Cardiac muscle cell (in vitro differentiated cells and primary cell): ENCODE data around the gene ARID2. TPM values are rescaled to one million over a fixed set of nuclear protein-coding genes. Genes with fewer than 3 reads are reported as not detected.

Source experiments
- DNase-seq, 2 donors: peaks; one replicate each; pipeline versions ENCODE4 v3.0.0 to v3.0.0-alpha.2; 2010 to 2017; ENCODE audit warnings: low read depth in 1 of 2, low spot score in 1 of 2
- H3K27ac ChIP-seq: fragments of 200-600 bp; sonication (generic); 2 replicates; pipeline ENCODE4 v1.5.1; 2016
- H3K27me3 ChIP-seq: fragments of 200-600 bp; sonication (generic); 2 replicates; pipeline ENCODE4 v1.6.0; 2016; ENCODE audit warnings: control low read depth
- H3K36me3 ChIP-seq: fragments of 200-600 bp; sonication (generic); 2 replicates; pipeline ENCODE4 v1.5.1; 2016; ENCODE audit warnings: control low read depth
- H3K4me1 ChIP-seq: fragments of 200-600 bp; sonication (generic); 2 replicates; pipeline ENCODE4 v1.8.1; 2017; ENCODE audit warnings: low read depth, mild to moderate bottlenecking, mixed run types
- H3K4me3 ChIP-seq: fragments of 200-600 bp; sonication (generic); 2 replicates; pipeline ENCODE4 v1.5.1; 2016; ENCODE audit warnings: mild to moderate bottlenecking
- H3K9me3 ChIP-seq: fragments of 200-600 bp; sonication (generic); 2 replicates; pipeline ENCODE4 v1.5.1; 2017; ENCODE audit warnings: low read depth, mild to moderate bottlenecking, control low read depth
- CTCF ChIP-seq: IDR thresholded peaks from 2 replicates; pipeline ENCODE4 v1.5.1; 2012; ENCODE audit warnings: low read depth, mild to moderate bottlenecking, low read length
- polyA plus RNA-seq: library from polyadenylated mRNA; unstranded; fragments of >200 nt; fragmentation: Nextera tagmentation; extraction: Ambion mirVana; gene quantifications from 2 replicates; pipeline ENCODE4 v1.2.1, GENCODE V29; 2016
- total RNA-seq: library from RNA; depleted of rRNA; stranded (reverse); fragments of >200 nt; gene quantifications from 2 replicates; pipeline ENCODE4 v1.2.3, GENCODE V29; 2016

ARID2 gene
- total and polyA plus RNA-seq, 2 experiments from 2014 or later = 17.3 to 40.3 TPM

GRCh38 chr12:45726603-45727300, 2.8 kb upstream of the ARID2 start:
- Histone ChIP-seq H3K27me3 (no peaks in the 10 kb centered on the region), H3K27ac (peak overlapping the region; percentile 98), H3K4me3 (peak overlapping the region; percentile 73), H3K36me3 (no peaks in the 10 kb centered on the region), H3K4me1 (peaks cover 17% of the 10 kb centered on the region), H3K9me3 (no peaks in the 10 kb centered on the region)
- peak; percentile 53 to 58 for DNase-seq
- no peak for TF ChIP-seq CTCF

- peak; percentile 98 to 99 for DNase-seq
- TF ChIP-seq CTCF = no peak
- Histone ChIP-seq H3K4me1 (peaks cover 24% of the 10 kb centered on the region), H3K4me3 (peak overlapping the region; percentile 73), H3K27ac (peak overlapping the region; percentile 98), H3K9me3 (no peaks in the 10 kb centered on the region), H3K27me3 (no peaks in the 10 kb centered on the region), H3K36me3 (no peaks in the 10 kb centered on the region)
Measured at GRCh38 chr12:45727301-45727979, 2.1 kb upstream of the ARID2 start.

GRCh38 chr12:45727980-45728629, 1.4 kb upstream of the ARID2 start:
- Histone ChIP-seq H3K4me1 (peaks cover 30% of the 10 kb centered on the region), H3K4me3 (peak overlapping the region; percentile 73), H3K36me3 (no peaks in the 10 kb centered on the region), H3K9me3 (no peaks in the 10 kb centered on the region), H3K27ac (peak overlapping the region; percentile 98), H3K27me3 (no peaks in the 10 kb centered on the region)
- no peak for TF ChIP-seq CTCF
- DNase-seq = no peak

GRCh38 chr12:45728630-45729232, 775 bp upstream of the ARID2 start:
- peak; percentile 84 for TF ChIP-seq CTCF

GRCh38 chr12:45730084-45730347, 510 bp downstream of the ARID2 start:
- no peak for TF ChIP-seq CTCF
- peaks cover 27% of the 10 kb centered on the region for H3K4me1 ChIP-seq
- DNase-seq = no peak
- H3K9me3 ChIP-seq = no peaks in the 10 kb centered on the region
- H3K4me3 ChIP-seq = peak overlapping the region; percentile 73
- H3K27ac ChIP-seq = peak overlapping the region; percentile 98
- no peaks in the 10 kb centered on the region for H3K36me3 ChIP-seq
- no peaks in the 10 kb centered on the region for H3K27me3 ChIP-seq

More at GRCh38 chr12:45728630-45729232, 775 bp upstream of the ARID2 start:
- H3K27me3 ChIP-seq = no peaks in the 10 kb centered on the region
- H3K36me3 ChIP-seq = no peaks in the 10 kb centered on the region
- H3K27ac ChIP-seq = peak overlapping the region; percentile 98
- peaks cover 34% of the 10 kb centered on the region for H3K4me1 ChIP-seq
- H3K4me3 ChIP-seq = peak overlapping the region; percentile 73
- no peaks in the 10 kb centered on the region for H3K9me3 ChIP-seq
- peak; percentile 97 to 99 for DNase-seq
